Smooth muscle cell of the brain vasculature (primary cell): ENCODE data around the gene PLD6.

Source experiments
- DNase-seq: peaks from one replicate; pipeline ENCODE4 v3.0.0-alpha.2; 2012; ENCODE audit warnings: low read depth, low spot score

The PLD6 gene

DNA sequence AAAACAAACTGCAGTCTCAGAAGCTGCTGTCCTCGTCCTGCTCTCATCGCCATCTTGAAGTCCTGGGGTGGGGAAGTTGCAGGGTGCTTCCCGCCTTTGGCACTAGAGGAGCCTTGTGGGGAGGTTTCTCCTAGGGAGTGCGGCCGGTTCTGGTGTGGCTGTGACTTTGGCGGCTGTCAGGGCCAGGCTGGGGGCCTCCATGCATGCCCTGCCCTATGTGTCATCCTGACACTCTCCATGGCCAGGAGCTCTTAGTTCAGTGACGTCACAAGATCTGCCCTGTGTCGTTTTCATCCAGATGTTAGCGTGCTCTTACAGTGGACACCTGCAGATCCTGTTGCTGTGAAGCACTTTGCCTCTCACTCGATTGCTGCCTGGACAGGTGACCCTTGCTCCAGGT lies 49.6 kb downstream of the PLD6 start:
- no peak for DNase-seq

DNA sequence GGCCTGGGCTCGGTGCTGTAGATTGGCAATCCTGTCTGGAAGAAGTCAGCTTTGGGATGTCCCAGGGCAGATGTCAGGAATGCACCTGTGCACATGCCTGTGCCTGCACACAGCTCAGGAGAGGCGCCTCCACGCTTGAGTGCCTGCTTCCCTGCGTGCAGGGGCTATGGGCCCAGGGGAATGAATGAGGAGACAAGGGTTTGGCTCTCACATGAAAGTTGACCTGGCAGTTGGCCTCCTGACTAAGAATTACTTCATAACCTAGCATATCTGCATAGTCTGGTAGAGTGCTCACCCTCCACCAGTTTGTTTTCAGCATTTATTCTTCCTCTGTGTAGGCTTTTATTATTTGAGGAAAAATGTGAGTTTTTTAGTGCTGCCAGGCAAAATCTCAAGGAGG lies 50.0 kb downstream of the PLD6 start:
- no peak for DNase-seq

DNA sequence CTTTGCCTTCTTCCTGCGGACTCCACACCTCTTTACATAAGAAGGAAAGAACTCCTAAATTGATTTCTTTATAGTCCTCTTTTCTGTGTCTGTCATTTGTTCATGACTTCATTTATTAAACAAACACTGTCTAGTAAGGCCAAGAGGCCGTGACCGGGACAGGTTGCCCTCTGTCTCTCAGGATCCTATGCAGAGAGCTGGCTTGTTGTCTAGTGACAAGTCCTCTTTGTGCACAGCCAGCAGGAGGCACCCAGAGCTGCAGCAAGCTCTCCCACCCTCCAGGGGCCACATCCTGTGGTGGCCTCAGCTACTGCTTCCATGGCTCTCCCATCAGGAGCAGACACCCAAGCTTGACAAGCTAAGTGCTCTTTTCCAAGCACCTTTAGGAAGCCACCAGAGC lies 50.6 kb downstream of the PLD6 start:
- no peak for DNase-seq

DNA sequence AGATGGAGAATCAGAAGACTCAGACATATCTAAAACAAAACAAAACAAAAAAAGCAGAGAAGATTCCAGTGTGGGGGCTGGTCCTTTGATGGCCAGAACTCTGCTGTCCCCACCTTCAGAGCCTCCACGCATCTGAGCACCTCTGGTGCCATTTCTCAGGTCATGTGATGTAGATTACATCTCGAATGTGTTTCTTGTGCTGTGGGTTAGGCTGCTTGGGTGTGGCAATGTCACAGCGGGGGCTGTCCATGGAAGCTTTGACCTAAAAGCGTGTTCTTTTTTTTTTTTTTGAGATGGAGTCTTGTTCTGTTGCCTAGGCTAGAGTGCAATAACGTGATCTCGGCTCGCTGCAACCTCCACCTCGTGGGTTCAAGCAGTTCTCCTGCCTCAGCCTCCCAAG lies 51.2 kb downstream of the PLD6 start:
- no peak for DNase-seq

DNA sequence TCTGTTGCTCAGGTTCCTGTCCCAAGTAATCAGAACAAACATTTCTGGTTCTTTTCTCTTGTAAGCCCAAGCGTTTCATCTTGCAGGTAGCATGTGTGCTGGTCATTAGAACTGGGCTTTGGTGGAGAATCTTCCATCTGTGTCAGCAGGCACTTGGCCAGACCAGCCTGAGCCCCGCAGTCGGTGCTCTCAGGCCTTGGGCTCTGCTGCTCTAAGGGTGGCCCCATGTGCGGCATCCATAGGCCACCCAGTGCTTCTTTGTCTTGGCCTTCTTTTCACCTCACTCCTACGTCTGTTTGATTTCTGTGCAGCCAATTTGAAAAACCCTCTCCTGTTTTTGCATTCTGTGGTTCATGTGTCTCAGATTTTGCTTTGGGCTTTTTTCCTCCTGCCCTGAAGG lies 51.6 kb downstream of the PLD6 start:
- DNase-seq = no peak

DNA sequence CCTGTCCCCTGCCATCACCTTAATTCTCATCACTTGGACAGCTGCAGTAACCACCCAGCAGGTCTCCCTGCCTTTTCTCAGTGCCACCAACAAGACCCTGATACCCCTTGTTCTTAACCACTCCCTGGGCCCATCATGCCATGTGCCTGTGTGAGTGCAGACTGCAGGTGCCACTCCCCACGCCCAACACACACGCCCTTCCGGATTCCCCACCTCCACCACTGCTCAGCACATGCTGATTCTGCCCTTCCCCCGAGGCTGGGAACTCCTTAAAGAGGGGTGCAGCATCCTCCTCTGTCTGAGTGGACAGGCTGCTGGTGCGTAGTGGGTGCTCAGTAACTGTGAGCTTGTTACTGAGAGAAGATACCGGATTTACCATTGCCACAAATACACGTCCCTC lies 52.4 kb downstream of the PLD6 start:
- DNase-seq = no peak

DNA sequence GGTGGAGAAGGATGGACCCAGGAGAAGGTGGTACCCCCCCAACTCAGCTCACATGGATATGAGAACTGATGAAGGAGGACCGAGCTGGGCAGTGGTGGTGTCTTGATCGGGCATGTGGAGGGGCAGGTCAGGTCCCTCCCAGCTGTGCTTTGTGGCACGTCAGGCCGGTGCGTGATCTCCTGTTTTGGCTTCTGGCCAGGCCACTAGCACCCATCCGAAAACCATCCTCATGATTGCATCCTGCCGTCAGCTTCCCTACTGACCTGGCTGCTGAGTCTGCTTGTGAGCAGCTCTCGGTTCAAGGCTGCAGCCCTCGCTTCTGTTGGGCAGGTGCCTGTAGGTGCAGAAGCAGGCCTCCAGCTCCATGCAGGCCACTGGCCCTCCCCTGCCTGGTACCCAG lies 53.1 kb downstream of the PLD6 start:
- no peak for DNase-seq

DNA sequence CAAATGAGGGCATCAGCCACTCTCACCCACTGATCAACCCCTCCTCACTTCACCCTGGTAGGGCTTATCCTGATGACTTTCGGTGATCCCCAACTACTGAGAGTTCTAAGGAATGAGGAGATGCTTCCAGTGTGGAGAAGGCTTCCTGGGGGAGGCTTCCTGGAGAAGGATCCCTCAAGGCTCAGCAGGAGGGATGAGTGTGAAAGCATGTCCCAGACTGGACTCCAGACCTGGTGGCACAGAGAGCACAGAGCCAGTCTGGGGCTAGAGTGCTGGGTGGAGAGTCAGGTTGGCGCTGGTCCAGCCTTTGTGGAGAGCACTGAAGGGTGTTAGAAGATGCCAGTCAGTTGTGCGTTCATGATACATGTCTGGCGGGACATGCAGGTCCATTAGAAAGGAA lies 53.7 kb downstream of the PLD6 start:
- DNase-seq = no peak

DNA sequence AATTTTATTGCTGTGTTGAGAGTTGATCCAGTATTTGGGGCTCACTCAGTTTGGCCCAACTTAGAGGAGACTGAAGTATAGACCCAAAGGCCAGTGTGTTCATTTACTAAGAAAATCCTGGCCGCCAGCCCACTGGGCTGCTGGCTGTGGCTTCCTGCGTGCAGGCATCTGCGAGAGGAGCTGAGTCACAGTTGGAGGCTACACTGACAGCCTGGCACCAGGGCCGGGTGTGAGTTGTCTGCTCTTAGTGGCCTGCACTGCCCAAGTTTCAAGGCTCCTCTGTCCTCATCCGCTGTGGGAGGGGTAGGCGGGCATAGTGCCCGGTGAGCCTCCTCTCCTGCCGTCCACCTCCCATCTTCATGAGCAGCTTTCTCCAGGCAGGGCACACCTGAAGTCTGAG lies 54.2 kb downstream of the PLD6 start:
- DNase-seq = peak; percentile 57

DNA sequence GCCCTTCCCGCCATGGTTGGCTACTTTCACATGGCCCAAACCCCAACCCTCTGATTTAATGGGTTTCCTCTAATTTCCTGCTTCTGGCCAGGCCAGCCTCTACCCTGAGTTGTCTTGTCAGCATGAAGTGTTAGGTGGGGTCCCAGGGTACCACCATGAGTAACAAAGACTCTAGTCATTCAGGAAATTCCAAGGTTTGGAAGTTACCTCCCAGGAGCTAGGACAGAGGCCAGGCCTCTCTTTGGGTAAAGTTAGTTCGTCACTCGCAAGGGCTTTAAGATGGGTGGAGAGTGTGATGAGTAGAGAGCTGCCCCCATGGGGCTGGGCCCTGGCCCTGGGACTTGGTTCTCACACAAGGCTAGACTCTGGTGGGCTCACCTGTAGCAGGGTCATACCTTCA lies 54.6 kb downstream of the PLD6 start:
- no peak for DNase-seq

DNA sequence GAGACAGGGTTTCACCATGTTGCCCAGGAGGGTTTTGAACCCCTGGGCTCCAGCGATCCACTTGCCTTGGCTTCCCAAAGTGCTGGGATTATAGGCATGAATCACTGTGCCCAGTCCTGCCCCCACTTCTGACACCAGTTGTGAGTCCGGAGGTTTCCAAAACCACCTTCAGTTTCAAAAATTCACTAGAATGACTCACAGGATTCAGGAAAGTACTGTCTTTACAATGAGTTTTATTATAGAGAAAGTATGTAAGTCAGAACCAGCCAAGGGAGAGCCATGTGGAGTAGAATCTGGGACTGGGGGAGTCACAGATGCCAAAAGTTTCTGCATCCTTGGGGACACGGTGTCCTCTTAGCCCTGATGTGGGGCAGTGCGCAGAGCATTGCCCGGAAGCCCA lies 55.1 kb downstream of the PLD6 start:
- no peak for DNase-seq
